Hypothalamus (tissue), 51 donors: ENCODE results near the gene DDB1.
A peak's percentile ranks its signal among the peaks of the same experiment; 100 is the strongest.

ENCODE experiments used
- DNase-seq, 51 donors: peaks; one replicate each; lab custom pipeline; 2025; lab: John Stamatoyannopoulos, UW

Gene DDB1

DNA sequence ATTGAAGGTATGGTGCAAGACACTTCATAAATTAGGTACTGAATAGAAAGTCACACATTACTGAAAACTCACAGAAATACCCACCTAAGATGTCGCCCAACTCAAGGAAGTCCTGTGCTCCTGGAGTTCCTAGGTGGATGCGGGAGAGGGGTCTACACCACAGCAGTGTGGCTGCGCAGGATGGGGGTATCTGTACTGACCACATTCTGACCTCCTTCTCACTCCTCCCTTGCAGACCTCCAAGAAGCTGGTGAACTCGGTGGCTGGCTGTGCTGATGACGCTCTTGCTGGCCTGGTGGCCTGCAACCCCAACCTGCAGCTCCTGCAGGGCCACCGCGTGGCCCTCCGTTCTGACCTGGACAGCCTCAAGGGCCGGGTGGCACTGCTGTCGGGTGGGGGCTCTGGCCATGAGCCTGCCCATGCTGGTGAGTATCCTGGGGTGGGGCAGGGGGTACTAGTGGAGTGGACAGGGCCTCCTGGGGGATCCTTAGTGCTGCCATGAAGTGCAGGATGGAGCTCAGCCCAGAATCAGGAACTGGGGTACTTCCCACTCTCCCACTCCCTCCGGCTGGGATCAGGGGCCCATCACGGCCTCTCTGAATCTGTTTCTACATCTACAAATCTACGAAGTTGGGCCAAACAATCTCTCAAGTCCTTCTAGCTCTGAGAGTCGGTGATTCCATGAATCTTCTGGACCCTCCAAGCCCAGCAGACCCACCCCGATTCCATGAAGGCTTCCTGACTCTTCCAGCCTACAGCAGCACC lies 5.0 kb upstream of the DDB1 start:
- no peak for DNase-seq

GRCh38 chr11:61336171-61336935 lies 3.4 kb upstream of the DDB1 start:
- DNase-seq = peak in 43 of 51 donors; percentile 4 to 73 (median 36)

GRCh38 chr11:61335355-61335710 lies 2.4 kb upstream of the DDB1 start:
- no peak for DNase-seq

- no peak for DNase-seq
Measured at GRCh38 chr11:61334434-61335354, 1.8 kb upstream of the DDB1 start.

- no peak for DNase-seq
Measured at GRCh38 chr11:61333550-61334433, 887 bp upstream of the DDB1 start.

DNA sequence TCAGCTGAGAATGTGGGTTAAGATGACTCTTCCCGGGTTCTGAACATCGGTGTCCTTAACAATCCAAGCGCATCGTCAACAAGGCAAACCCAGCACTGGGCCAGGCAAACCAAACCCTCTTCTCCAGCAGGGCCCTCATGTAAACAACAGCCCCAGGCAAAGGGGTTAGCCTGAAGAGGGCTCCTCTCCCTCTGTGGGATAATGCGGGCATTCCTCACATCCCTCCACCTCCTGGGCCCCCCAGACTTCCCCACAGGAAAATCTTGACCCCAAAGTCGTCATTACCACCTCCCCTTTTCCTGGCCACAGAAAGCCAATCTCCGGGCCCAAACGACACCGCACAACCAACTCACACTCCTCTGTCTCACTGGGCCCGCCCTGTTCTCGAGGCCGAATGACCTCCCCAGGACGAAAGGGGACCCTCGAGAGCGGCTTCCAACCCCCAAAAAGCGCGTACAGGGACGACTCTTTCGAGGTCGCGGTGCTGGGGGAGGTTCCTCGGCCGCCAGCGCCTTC lies 566 bp downstream of the DDB1 start:
- peak in 4 of 51 donors; percentile 23 to 44 (median 34) for DNase-seq

GRCh38 chr11:61331651-61332050 lies 1.3 kb downstream of the DDB1 start:
- DNase-seq = no peak

DNA sequence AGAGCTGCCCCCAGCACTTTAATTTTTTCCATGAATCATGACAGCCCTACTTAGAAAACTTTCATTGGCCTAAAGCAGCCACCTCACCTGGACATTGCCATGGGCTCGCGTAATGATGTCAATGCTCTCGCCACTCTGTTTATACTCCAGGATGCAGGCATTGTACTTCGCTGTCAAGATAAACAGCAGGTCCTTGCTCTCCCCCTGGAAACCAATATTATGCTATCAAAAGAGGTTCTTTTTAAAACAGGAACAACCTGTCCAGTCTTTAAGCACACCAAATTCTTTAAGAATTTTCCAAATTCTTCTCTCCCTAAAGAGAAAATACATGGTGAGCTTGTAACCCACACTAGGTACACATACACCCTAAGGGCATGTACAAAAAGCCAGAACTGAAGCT lies 3.0 kb downstream of the DDB1 start:
- no peak for DNase-seq

GRCh38 chr11:61328351-61328750 lies 4.6 kb downstream of the DDB1 start:
- DNase-seq = no peak

- DNase-seq = no peak
Measured at GRCh38 chr11:61327669-61328071, 5.2 kb downstream of the DDB1 start.

DNA sequence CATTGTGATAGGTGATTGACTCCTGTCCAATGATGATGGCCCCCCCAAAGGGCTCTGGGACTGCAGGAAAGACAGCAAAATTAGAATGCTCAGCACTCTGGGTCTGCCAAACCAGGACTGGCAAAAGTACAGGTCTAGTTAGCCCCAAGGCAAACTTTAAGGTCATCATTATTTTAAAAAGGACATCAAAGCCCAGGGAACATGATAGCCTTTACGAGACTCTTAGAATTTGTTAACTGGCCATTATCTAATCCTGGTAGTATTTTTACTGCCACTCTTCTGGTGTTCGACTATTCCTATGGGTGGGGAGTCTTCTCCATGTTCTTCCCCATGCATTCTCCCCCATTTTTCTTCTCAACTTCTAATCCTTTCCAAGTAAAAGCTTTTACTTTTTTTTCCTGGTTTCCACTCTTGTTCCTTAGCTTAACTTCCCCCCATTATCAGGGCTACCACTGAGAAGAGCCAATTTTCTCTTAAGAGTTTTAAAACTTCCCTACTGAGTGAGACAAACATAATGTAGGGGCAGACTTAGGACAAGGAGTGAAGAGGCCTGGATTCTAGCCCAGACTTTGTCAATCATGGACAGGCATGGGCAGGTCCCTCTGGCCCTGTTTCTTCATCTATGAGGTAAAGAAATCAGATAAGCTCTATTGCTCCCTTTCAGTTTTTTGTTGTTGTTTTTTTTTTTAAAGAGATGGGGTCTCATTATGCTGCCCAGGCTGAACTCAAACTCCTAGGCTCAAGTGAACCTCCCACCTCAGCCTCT lies 7.1 kb downstream of the DDB1 start:
- DNase-seq = peak in 3 of 51 donors; percentile 3 to 22 (median 13)

GRCh38 chr11:61315260-61315659 lies 17.6 kb downstream of the DDB1 start:
- DNase-seq = no peak

GRCh38 chr11:61310749-61311148 lies 22.2 kb downstream of the DDB1 start:
- DNase-seq = no peak

- no peak for DNase-seq
Measured at GRCh38 chr11:61309739-61310138, 23.2 kb downstream of the DDB1 start.

DNA sequence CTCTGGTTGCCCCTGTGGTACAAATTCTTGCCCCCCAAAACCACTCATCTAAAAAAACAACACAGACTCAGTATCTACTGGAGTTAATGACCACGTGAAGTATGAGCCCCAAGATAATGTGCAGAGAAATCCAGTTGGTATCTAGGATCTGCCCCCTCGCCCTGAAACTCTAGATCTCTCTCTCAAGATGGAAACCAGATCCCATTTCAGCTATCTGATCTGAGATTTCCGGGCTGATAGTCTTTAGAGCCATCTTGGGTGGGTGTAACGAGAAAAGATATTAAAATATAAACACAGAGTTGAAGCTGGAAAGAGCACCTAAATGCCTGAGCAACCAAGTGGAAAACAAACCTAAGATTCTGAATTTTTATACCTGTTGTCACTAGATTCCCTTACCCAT lies 23.8 kb downstream of the DDB1 start:
- DNase-seq = no peak

- DNase-seq = no peak
Measured at GRCh38 chr11:61307354-61307753, 25.6 kb downstream of the DDB1 start.

DNA sequence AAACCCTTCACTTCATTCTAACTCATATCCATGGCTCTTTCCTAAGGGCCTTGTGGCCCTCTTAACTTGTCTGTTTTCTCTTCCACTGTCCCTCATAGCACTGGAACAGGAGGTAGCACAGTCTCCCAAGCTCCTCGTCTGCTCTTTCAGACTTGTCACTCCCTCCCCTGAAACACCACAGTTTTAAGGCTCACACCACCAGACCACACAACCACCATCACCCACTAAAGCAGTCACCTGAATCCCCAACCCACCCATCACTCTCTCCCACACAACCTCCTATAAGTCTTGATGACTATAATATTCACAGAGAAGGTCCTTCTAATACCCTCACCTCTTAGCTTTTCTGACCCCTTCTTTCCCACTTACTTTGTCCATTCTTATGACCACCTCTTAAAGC lies 26.7 kb downstream of the DDB1 start:
- DNase-seq = no peak

- DNase-seq = no peak
Measured at GRCh38 chr11:61305417-61305816, 27.5 kb downstream of the DDB1 start.

GRCh38 chr11:61303725-61304124 lies 29.2 kb downstream of the DDB1 start:
- no peak for DNase-seq
